ENCODE results near the gene UQCC2.

The UQCC2 gene

GRCh38 chr6:33714385-33715040, 3.0 kb upstream of the UQCC2 start:
- DNase-seq: no peak
- TF ChIP-seq GATA1 (IDR thresholded peaks at IDR 0.05; ENCODE audit: low read depth, low read length) (no peak), POLR2A (IDR thresholded peaks at IDR 0.05; ENCODE audit: low read length) (no peak)

- TF ChIP-seq POLR2A (IDR thresholded peaks at IDR 0.05; ENCODE audit: low read length) (no peak), GATA1 (IDR thresholded peaks at IDR 0.05; ENCODE audit: low read depth, low read length) (no peak)
- no peak for DNase-seq
Observed at GRCh38 chr6:33713786-33714185, 2.3 kb upstream of the UQCC2 start.

DNA sequence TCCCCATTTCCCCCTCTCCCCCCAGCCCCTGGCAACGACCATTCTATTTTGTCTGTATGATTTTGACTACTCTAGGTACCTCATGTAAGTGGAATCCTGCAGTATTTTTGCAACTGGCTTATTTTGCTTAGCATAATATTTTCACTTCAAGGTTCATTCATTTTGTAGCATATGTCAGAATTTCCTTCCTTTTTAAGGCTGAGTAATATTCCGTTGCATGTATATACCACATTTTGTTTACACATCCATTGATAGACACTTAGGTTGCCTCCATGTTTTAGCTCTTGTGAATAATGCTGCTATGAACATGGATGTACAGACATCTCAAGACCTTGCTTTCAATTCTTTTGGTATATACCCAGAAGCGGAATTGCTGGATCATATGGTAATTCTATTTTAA, 1.4 kb upstream of the UQCC2 start:
- TF ChIP-seq GATA1 (IDR thresholded peaks at IDR 0.05; ENCODE audit: low read depth, low read length) (no peak), POLR2A (IDR thresholded peaks at IDR 0.05; ENCODE audit: low read length) (no peak)
- no peak for DNase-seq

- no peak for TF ChIP-seq POLR2A (IDR thresholded peaks at IDR 0.05; ENCODE audit: low read length)
- no peak for TF ChIP-seq GATA1 (IDR thresholded peaks at IDR 0.05; ENCODE audit: low read depth, low read length)
- DNase-seq: peak; percentile 40 to 51
Observed at GRCh38 chr6:33710296-33711121, 991 bp downstream of the UQCC2 start.

GRCh38 chr6:33709605-33710295, 1.8 kb downstream of the UQCC2 start:
- no peak for TF ChIP-seq GATA1 (IDR thresholded peaks at IDR 0.05; ENCODE audit: low read depth, low read length)
- TF ChIP-seq POLR2A (IDR thresholded peaks at IDR 0.05; ENCODE audit: low read length): no peak

GRCh38 chr6:33708516-33709204, 2.8 kb downstream of the UQCC2 start:
- DNase-seq: no peak
- TF ChIP-seq POLR2A (IDR thresholded peaks at IDR 0.05; ENCODE audit: low read length) (no peak), GATA1 (IDR thresholded peaks at IDR 0.05; ENCODE audit: low read depth, low read length) (no peak)

More at GRCh38 chr6:33709605-33710295, 1.8 kb downstream of the UQCC2 start:
- no peak for DNase-seq

DNA sequence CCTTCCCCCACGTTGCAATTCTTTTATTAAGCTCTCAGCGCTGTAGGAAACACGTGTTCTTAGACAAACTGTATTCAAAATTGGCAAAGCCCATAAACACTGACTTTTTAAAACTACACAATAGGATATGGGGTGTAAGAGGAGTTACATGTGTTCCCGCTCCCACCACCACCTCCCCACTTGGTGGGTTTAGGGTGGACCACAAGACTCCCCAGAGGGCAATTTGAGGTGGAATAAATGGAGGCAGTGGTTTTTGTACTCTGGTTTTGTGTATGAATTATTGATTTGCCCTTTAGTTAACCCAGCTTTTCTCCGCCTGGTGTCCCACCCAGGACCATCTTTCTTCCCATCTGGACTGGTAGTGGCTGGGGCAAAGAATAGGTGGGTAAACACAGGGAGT, 3.7 kb downstream of the UQCC2 start:
- no peak for DNase-seq
- TF ChIP-seq POLR2A (IDR thresholded peaks at IDR 0.05; ENCODE audit: low read length) (no peak), GATA1 (IDR thresholded peaks at IDR 0.05; ENCODE audit: low read depth, low read length) (no peak)

DNA sequence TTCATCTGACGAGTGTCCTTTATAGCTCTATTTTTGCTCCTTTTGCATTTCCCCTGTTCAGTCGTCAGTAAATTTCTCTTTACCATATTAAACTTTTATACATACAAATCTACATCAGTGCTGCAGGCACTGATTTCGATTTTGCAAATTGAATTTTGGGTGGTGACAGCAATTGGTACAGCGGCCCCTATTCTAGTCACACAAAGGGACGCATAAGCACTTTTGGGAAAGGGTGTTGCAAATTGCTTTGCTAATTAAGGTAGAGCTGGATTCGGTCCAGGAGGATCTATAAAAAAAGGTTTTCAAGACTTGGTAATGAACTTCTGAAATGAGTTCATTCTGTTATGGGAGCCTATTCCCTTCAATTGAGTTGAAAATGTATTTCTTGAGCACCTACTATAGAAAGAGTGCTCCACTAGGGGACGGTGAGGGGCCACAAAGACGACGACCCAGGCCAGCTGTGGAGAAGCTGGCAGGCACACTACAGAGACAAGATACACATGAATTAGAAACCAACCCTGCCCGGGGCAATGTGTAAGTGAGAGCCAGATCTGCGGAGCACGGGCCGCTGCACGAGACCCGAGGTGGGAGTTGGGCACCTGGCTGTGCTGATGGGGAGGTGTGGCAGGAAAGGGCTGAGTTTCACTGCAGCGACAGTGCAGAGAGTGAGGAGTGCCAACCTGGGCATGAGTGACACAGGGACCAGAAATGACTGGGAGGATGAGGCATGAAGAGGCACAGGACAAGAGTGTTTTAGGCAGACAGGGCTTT, 5.4 kb downstream of the UQCC2 start:
- DNase-seq: no peak
- TF ChIP-seq POLR2A (IDR thresholded peaks at IDR 0.05; ENCODE audit: low read length): no peak

DNA sequence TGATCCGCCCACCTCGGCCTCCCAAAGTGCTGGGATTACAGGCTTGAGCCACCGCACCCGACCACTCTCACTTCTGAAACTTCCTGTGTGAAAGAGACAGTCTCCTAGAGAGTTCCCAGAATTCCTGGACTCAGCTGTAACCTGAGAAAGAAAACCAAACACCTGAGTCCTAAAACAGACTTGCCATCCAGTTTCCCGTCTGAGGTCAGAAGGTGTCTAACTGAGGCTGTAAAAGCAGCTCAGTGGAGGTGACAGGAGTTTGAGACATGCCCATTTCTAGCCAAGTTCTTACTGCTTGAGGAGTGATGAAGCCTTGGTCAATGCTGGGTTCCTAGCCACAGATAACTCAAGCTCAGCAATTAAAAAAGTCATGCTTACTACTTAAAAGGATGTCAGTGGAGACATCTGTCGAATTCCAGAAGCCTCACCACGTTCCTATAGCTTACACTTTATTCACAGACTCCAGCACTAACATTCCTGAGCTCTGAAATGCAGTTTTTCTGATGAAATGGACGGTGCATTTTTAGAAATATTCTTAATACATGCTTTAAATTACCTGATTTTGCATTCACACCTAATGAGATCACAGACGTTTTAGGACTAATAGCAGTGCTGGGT, 6.1 kb downstream of the UQCC2 start:
- no peak for TF ChIP-seq POLR2A (IDR thresholded peaks at IDR 0.05; ENCODE audit: low read length)
- TF ChIP-seq GATA1 (IDR thresholded peaks at IDR 0.05; ENCODE audit: low read depth, low read length): no peak
- DNase-seq: no peak

- no peak for DNase-seq
- TF ChIP-seq POLR2A (IDR thresholded peaks at IDR 0.05; ENCODE audit: low read length): no peak
- TF ChIP-seq GATA1 (IDR thresholded peaks at IDR 0.05; ENCODE audit: low read depth, low read length): no peak
Observed at GRCh38 chr6:33704215-33705066, 7.1 kb downstream of the UQCC2 start.

DNA sequence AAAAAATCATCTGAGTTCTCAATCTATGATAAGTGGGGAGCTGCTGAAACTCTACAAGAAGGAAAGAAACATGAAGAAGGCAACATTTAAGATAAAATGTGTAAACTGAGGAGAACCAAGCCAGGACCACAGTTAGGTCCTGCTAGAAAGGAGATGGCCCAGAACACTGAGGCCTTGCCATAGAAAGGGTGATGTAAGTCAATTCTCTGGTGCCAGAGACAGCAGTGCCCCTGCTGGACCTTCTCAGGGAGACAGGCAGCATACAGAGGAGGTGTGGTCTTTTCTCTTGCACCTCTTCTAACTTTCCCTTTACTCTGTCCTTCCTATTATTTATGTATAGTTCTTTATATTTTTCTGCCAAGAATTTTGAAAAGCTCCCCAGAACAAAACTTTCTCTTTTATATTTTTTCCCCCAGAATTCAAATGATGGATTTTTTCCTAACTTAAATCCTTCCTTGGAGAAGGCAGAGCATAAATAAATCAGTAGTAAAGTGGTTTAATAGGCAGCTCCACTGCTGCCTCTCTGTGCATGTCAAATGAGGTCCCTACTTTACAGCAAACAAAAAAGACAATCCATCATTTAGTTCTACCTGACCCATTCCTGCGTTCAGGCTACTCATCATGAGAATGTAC, 9.0 kb downstream of the UQCC2 start:
- DNase-seq: peak; percentile 64 to 73

More for the DNA sequence above, 9.0 kb downstream of the UQCC2 start:
- no peak for TF ChIP-seq GATA1 (IDR thresholded peaks at IDR 0.05; ENCODE audit: low read depth, low read length)
- no peak for TF ChIP-seq POLR2A (IDR thresholded peaks at IDR 0.05; ENCODE audit: low read length)

Data from erythroblast (primary cell).